Spleen (tissue), 11 donors: Measurements from ENCODE around the gene SLC34A3. TPM values are rescaled to one million over a fixed set of nuclear protein-coding genes. Genes with fewer than 3 reads are reported as not detected.
A peak's percentile ranks its signal among the peaks of the same experiment; 100 is the strongest.

Experiments
- DNase-seq: peaks from one replicate; pipeline ENCODE4 v3.0.0-alpha.2; 2020
- H3K27ac ChIP-seq, 8 donors: fragments of 200-600 bp; sonication (generic) in 7 of 8; 1 replicate in 4 of 8; 2 replicates in 4 of 8; pipeline versions ENCODE4 v1.5.0 to v1.8.0; 2016 to 2021; ENCODE audit warnings: inconsistent platforms in 4 of 8, mild to moderate bottlenecking in 4 of 8, moderate library complexity in 1 of 8
- H3K27me3 ChIP-seq, 7 donors: fragments of 200-600 bp; sonication (generic) in 6 of 7; replicated peaks in 1 of 7; 1 replicate in 4 of 7; 2 replicates in 3 of 7; pipeline versions ENCODE4 v1.5.0 to v1.8.0; 2016 to 2021; ENCODE audit warnings: inconsistent platforms in 3 of 7, mild to moderate bottlenecking in 1 of 7
- H3K36me3 ChIP-seq, 6 donors: fragments of 200-600 bp; sonication (generic) in 5 of 6; 1 replicate in 4 of 6; 2 replicates in 2 of 6; pipeline versions ENCODE4 v1.5.0 to v1.8.0; 2016 to 2021; ENCODE audit warnings: inconsistent platforms in 2 of 6
- H3K4me1 ChIP-seq, 6 donors: fragments of 200-600 bp; sonication (generic) in 5 of 6; 1 replicate in 3 of 6; 2 replicates in 3 of 6; pipeline versions ENCODE4 v1.5.0 to v1.8.0; 2016 to 2021; ENCODE audit warnings: inconsistent platforms in 3 of 6
- H3K4me3 ChIP-seq, 8 donors: fragments of 200-600 bp; sonication (generic) in 7 of 8; 1 replicate in 4 of 8; 2 replicates in 4 of 8; pipeline versions ENCODE4 v1.5.0 to v1.8.0; 2016 to 2021; ENCODE audit warnings: inconsistent platforms in 4 of 8, mild to moderate bottlenecking in 4 of 8, moderate library complexity in 2 of 8
- H3K9me3 ChIP-seq, 8 donors: fragments of 200-600 bp; sonication (generic) in 7 of 8; 1 replicate in 4 of 8; 2 replicates in 4 of 8; pipeline versions ENCODE4 v1.5.0 to v1.8.0; 2016 to 2021; ENCODE audit warnings: inconsistent platforms in 4 of 8
- CTCF ChIP-seq, 11 experiments: fragments of 200-600 bp in 7 of 11; fragments of 450-650 bp in 4 of 11; sonication (generic) in 4 of 11; IDR thresholded peaks in 8 of 11; conservative IDR thresholded peaks in 3 of 11; 1 replicate in 7 of 11; 2 replicates in 4 of 11; pipeline versions ENCODE4 v1.4.0 to v1.8.0; 2016 to 2021; ENCODE audit warnings: antibody characterized with exemption in 11 of 11, inconsistent platforms in 4 of 11, mild to moderate bottlenecking in 1 of 11
- POLR2A ChIP-seq, 3 donors: fragments of 450-650 bp; IDR thresholded peaks; one replicate each; pipeline ENCODE4 v1.5.1; 2017; ENCODE audit warnings: antibody characterized with exemption in 3 of 3, mild to moderate bottlenecking in 1 of 3
- POLR2AphosphoS5 ChIP-seq, 3 donors: sonication (generic); formaldehyde crosslinking; IDR thresholded peaks; one replicate each; pipeline ENCODE4 v1.5.1; 2017; ENCODE audit warnings: antibody characterized with exemption in 3 of 3
- WGBS, 5 donors: extraction: QIAGEN DNeasy Blood & Tissue Kit in 3 of 5; methylation state at CpG; one replicate each; pipeline versions ENCODE4 v1.1.5 to v1.1.7; 2013 to 2018; 5-methylcytosine and 5-hydroxymethylcytosine counted together
- intact Hi-C: fragments of 100-400 bp; cut with DNase I; formaldehyde crosslinking; loops from one replicate; pipeline ENCODE4 v1.15.0; 2023; ENCODE audit warnings: low total_unique reads
- polyA plus RNA-seq, 3 donors: library from polyadenylated mRNA; stranded (reverse); fragments of 200-250 nt; gene quantifications; one replicate each; pipeline ENCODE4 v1.2.1, GENCODE V29; 2013
- total RNA-seq, 7 donors: library from RNA; depleted of rRNA in 3 of 7; stranded (reverse); fragments of >200 nt in 3 of 7; fragmentation: NEBNext Ultra II Directional in 4 of 7; extraction: Animal tissue kit (Norgen Biotek cat#: 25700) in 4 of 7; gene quantifications; one replicate each; pipeline versions ENCODE4 v1.1.0 to v1.2.1, GENCODE V29; 2016 to 2021
- donor health status: healthy with polysubstance abuse.
- donor health status: DM: no; HTN: no; CAD: no; lungs with moderate emphysema.
- donor health status: DM: no; HTN: no; CAD: no.
- donor health status: Bipolar disorder and iron deficiency.
- donor health status: healthy.
- donor health status: DM: no; HTN: no; CAD: no.
- donor health status: DM: yes; HTN: yes; CAD: no.

Gene SLC34A3
- total and polyA plus RNA-seq, 10 donors, result not detected

- WGBS, 5 donors, result 94 to 97% (median 95%) methylated on average over 46 to 48 of the region's 48 CpGs
- no peak for TF ChIP-seq CTCF (IDR thresholded peaks at IDR 0.05 in 8 of 11, conservative IDR thresholded peaks at IDR 0.05 in 3 of 11)
- TF ChIP-seq POLR2AphosphoS5 (IDR thresholded peaks at IDR 0.05), result no peak
- no peak for TF ChIP-seq POLR2A (IDR thresholded peaks at IDR 0.05)
- peaks cover 26 to 52% (median 40%) of the 10 kb centered on the region in 6 donors for H3K4me1 ChIP-seq
- DNase-seq, result no peak
- intact Hi-C loops, result no loop called here
- H3K27me3 ChIP-seq, result no peaks in the 10 kb centered on the region
- peaks cover 0 to 81% (median 63%) of the 10 kb centered on the region in 6 donors for H3K36me3 ChIP-seq
- no peak overlapping the region for H3K27ac ChIP-seq
- H3K9me3 ChIP-seq, result no peaks in the 10 kb centered on the region
- H3K4me3 ChIP-seq, result no peak overlapping the region
These were observed 45.6 kb upstream of the SLC34A3 start for GRCh38 chr9:137184881-137185660.

- WGBS, 5 donors, result 93 to 98% (median 97%) methylated on average over 11 to 19 of the region's 19 CpGs
- no peak overlapping the region for H3K27ac ChIP-seq
- no peaks in the 10 kb centered on the region for H3K9me3 ChIP-seq
- TF ChIP-seq POLR2AphosphoS5 (IDR thresholded peaks at IDR 0.05), result no peak
- TF ChIP-seq POLR2A (IDR thresholded peaks at IDR 0.05), result no peak
- TF ChIP-seq CTCF (IDR thresholded peaks at IDR 0.05 in 8 of 11, conservative IDR thresholded peaks at IDR 0.05 in 3 of 11), result no peak
- no peaks in the 10 kb centered on the region for H3K27me3 ChIP-seq
- DNase-seq, result no peak
- peaks cover 29 to 61% (median 48%) of the 10 kb centered on the region in 6 donors for H3K4me1 ChIP-seq
- H3K36me3 ChIP-seq, result peaks cover 0 to 81% (median 62%) of the 10 kb centered on the region in 6 donors
- H3K4me3 ChIP-seq, result no peak overlapping the region
- intact Hi-C loops, result no loop called here
These were observed 44.8 kb upstream of the SLC34A3 start for GRCh38 chr9:137185921-137186320.

- intact Hi-C loops, result no loop called here
- H3K4me1 ChIP-seq, result peaks cover 29 to 64% (median 51%) of the 10 kb centered on the region in 6 donors
- H3K4me3 ChIP-seq, result peak overlapping the region in 2 of 8 donors; percentile 95 to 96
These were observed 44.3 kb upstream of the SLC34A3 start for GRCh38 chr9:137186385-137186784.

More at GRCh38 chr9:137186385-137186784, 44.3 kb upstream of the SLC34A3 start:
- H3K27me3 ChIP-seq, result no peaks in the 10 kb centered on the region
- TF ChIP-seq POLR2AphosphoS5 (IDR thresholded peaks at IDR 0.05), result no peak
- TF ChIP-seq POLR2A (IDR thresholded peaks at IDR 0.05), result no peak
- no peak for TF ChIP-seq CTCF (IDR thresholded peaks at IDR 0.05 in 8 of 11, conservative IDR thresholded peaks at IDR 0.05 in 3 of 11)
- no peak overlapping the region for H3K27ac ChIP-seq
- peaks cover 0 to 81% (median 58%) of the 10 kb centered on the region in 6 donors for H3K36me3 ChIP-seq
- H3K9me3 ChIP-seq, result no peaks in the 10 kb centered on the region
- no peak for DNase-seq
- 74 to 91% (median 90%) methylated on average over 5 to 6 of the region's 6 CpGs for WGBS, 5 donors
